ENCODE measurements around the gene SMYD3.

Gene SMYD3

GRCh38 chr1:246193537-246193936 lies 313.5 kb downstream of the SMYD3 start:
- no peak for DNase-seq (ENCODE audit: insufficient read length, low spot score)
- FAIRE-seq: no peak

GRCh38 chr1:246189126-246189525 lies 318.0 kb downstream of the SMYD3 start:
- DNase-seq (ENCODE audit: insufficient read length, low spot score) (no peak), FAIRE-seq (no peak)

- no peak for DNase-seq (ENCODE audit: insufficient read length, low spot score)
- no peak for FAIRE-seq
Observed at GRCh38 chr1:246187834-246188372, 319.2 kb downstream of the SMYD3 start.

GRCh38 chr1:246184503-246184902 lies 322.6 kb downstream of the SMYD3 start:
- DNase-seq (ENCODE audit: insufficient read length, low spot score) (no peak), FAIRE-seq (no peak)

GRCh38 chr1:246182149-246182851 lies 324.8 kb downstream of the SMYD3 start:
- no peak for DNase-seq (ENCODE audit: insufficient read length, low spot score)
- FAIRE-seq: no peak

- DNase-seq (ENCODE audit: insufficient read length, low spot score) (no peak), FAIRE-seq (no peak)
Observed at GRCh38 chr1:246181241-246181640, 325.8 kb downstream of the SMYD3 start.

- DNase-seq (ENCODE audit: insufficient read length, low spot score): no peak
- FAIRE-seq: no peak
Observed at GRCh38 chr1:246179401-246179800, 327.7 kb downstream of the SMYD3 start.

GRCh38 chr1:246178717-246179311 lies 328.3 kb downstream of the SMYD3 start:
- FAIRE-seq (no peak), DNase-seq (ENCODE audit: insufficient read length, low spot score) (no peak)

- FAIRE-seq: no peak
- DNase-seq (ENCODE audit: insufficient read length, low spot score): no peak
Observed at GRCh38 chr1:246176126-246177024, 330.7 kb downstream of the SMYD3 start.

GRCh38 chr1:246170574-246171261 lies 336.4 kb downstream of the SMYD3 start:
- DNase-seq (ENCODE audit: insufficient read length, low spot score) (no peak), FAIRE-seq (no peak)

- no peak for DNase-seq (ENCODE audit: insufficient read length, low spot score)
- FAIRE-seq: no peak
Observed at GRCh38 chr1:246169486-246169885, 337.6 kb downstream of the SMYD3 start.

GRCh38 chr1:246169019-246169418 lies 338.1 kb downstream of the SMYD3 start:
- FAIRE-seq (no peak), DNase-seq (ENCODE audit: insufficient read length, low spot score) (no peak)

GRCh38 chr1:246166841-246167240 lies 340.2 kb downstream of the SMYD3 start:
- DNase-seq (ENCODE audit: insufficient read length, low spot score): no peak
- FAIRE-seq: no peak

- DNase-seq (ENCODE audit: insufficient read length, low spot score): no peak
- no peak for FAIRE-seq
Observed at GRCh38 chr1:246165826-246166709, 341.0 kb downstream of the SMYD3 start.

GRCh38 chr1:246164764-246165163 lies 342.3 kb downstream of the SMYD3 start:
- DNase-seq (ENCODE audit: insufficient read length, low spot score) (no peak), FAIRE-seq (no peak)

GRCh38 chr1:246162560-246162959 lies 344.5 kb downstream of the SMYD3 start:
- DNase-seq (ENCODE audit: insufficient read length, low spot score) (no peak), FAIRE-seq (no peak)

GRCh38 chr1:246161626-246162025 lies 345.5 kb downstream of the SMYD3 start:
- FAIRE-seq: no peak

GRCh38 chr1:246160905-246161304 lies 346.2 kb downstream of the SMYD3 start:
- no peak for DNase-seq (ENCODE audit: insufficient read length, low spot score)
- no peak for FAIRE-seq

More at GRCh38 chr1:246161626-246162025, 345.5 kb downstream of the SMYD3 start:
- no peak for DNase-seq (ENCODE audit: insufficient read length, low spot score)

GRCh38 chr1:246160374-246160773 lies 346.7 kb downstream of the SMYD3 start:
- DNase-seq (ENCODE audit: insufficient read length, low spot score): no peak

More at GRCh38 chr1:246160374-246160773, 346.7 kb downstream of the SMYD3 start:
- no peak for FAIRE-seq

Measured in GM19239 (cell line).